ENCODE measurements around the gene TP53BP1. TPM values are rescaled to one million over a fixed set of nuclear protein-coding genes. Genes with fewer than 3 reads are reported as not detected.

TP53BP1 gene
- total and polyA plus RNA-seq, 4 donors, result 2.7 to 12.0 (median 7.3) TPM

DNA sequence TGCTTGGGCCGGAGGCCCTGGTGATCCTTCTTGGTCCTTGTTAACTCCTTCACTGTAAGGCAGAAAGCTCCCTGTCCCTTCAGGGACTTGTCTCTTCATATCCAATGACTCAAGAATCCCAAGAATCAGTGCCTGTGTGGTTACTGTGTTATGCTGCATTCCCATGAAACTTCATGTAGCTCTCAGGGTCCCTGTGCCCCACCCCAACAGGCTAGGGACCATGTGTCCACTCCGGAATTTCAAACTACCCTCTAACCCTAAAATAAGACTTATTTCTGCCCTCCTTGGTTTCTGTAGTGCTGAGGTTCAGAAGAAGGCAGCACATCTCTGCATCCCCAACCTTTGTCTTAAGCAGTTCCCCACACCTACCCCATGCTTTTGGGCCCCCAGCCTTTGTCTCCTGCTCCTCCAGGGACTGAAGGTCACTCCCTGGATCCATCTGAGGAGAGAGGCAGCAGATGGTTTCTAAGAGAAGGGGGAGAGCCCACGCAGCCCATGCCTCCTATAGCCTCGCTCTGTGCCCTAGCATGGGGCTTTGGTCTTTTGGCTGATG, 23.9 kb upstream of the TP53BP1 start:
- H3K27me3 ChIP-seq (ENCODE audit: control insufficient read depth in 4 of 4, insufficient read depth in 4 of 4, low read length in 3 of 4), result peaks cover 0 to 18% (median under 1%) of the 10 kb centered on the region in 4 donors
- peaks cover 0 to 3% (median 0%) of the 10 kb centered on the region in 4 donors for H3K4me1 ChIP-seq (ENCODE audit: control insufficient read depth in 4 of 4, insufficient read depth in 4 of 4, low read length in 3 of 4)
- WGBS, result 49% methylated on average over 4 of the region's 4 CpGs
- no peak overlapping the region for H3K4me3 ChIP-seq (ENCODE audit: low read depth in 1 of 3, low read length in 3 of 3)
- no peak overlapping the region for H3K9ac ChIP-seq (ENCODE audit: low read depth in 1 of 2, low read length in 2 of 2)
- no peaks in the 10 kb centered on the region for H3K36me3 ChIP-seq (ENCODE audit: control insufficient read depth in 4 of 4, insufficient read depth in 3 of 4, low read depth in 1 of 4, low read length in 3 of 4)
- no peaks in the 10 kb centered on the region for H3K9me3 ChIP-seq (ENCODE audit: control insufficient read depth in 4 of 4, low read length in 3 of 4)
- no peak overlapping the region for H3K27ac ChIP-seq (ENCODE audit: low read depth in 1 of 2, low read length in 2 of 2)
- no peak for DNase-seq (ENCODE audit: low spot score)
- TF ChIP-seq HNF4G (IDR thresholded peaks at IDR 0.05) (no peak), SP1 (IDR thresholded peaks at IDR 0.05) (no peak), JUND (IDR thresholded peaks at IDR 0.05) (no peak), YY1 (IDR thresholded peaks at IDR 0.05) (no peak), HNF4A (conservative IDR thresholded peaks at IDR 0.05) (no peak), FOXA2 (IDR thresholded peaks at IDR 0.05) (no peak), RXRA (IDR thresholded peaks at IDR 0.05) (no peak), EGR1 (IDR thresholded peaks at IDR 0.05; ENCODE audit: low read depth in 2 of 2) (no peak), TAF1 (conservative IDR thresholded peaks at IDR 0.05) (no peak), GABPA (IDR thresholded peaks at IDR 0.05 in 1 of 2, conservative IDR thresholded peaks at IDR 0.05 in 1 of 2) (no peak), RAD21 (IDR thresholded peaks at IDR 0.05) (no peak)
- TF ChIP-seq, protein P1, sequence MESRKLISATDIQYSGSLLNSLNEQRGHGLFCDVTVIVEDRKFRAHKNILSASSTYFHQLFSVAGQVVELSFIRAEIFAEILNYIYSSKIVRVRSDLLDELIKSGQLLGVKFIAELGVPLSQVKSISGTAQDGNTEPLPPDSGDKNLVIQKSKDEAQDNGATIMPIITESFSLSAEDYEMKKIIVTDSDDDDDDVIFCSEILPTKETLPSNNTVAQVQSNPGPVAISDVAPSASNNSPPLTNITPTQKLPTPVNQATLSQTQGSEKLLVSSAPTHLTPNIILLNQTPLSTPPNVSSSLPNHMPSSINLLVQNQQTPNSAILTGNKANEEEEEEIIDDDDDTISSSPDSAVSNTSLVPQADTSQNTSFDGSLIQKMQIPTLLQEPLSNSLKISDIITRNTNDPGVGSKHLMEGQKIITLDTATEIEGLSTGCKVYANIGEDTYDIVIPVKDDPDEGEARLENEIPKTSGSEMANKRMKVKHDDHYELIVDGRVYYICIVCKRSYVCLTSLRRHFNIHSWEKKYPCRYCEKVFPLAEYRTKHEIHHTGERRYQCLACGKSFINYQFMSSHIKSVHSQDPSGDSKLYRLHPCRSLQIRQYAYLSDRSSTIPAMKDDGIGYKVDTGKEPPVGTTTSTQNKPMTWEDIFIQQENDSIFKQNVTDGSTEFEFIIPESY (IDR thresholded peaks at IDR 0.05), result no peak
- TF ChIP-seq, protein P2, sequence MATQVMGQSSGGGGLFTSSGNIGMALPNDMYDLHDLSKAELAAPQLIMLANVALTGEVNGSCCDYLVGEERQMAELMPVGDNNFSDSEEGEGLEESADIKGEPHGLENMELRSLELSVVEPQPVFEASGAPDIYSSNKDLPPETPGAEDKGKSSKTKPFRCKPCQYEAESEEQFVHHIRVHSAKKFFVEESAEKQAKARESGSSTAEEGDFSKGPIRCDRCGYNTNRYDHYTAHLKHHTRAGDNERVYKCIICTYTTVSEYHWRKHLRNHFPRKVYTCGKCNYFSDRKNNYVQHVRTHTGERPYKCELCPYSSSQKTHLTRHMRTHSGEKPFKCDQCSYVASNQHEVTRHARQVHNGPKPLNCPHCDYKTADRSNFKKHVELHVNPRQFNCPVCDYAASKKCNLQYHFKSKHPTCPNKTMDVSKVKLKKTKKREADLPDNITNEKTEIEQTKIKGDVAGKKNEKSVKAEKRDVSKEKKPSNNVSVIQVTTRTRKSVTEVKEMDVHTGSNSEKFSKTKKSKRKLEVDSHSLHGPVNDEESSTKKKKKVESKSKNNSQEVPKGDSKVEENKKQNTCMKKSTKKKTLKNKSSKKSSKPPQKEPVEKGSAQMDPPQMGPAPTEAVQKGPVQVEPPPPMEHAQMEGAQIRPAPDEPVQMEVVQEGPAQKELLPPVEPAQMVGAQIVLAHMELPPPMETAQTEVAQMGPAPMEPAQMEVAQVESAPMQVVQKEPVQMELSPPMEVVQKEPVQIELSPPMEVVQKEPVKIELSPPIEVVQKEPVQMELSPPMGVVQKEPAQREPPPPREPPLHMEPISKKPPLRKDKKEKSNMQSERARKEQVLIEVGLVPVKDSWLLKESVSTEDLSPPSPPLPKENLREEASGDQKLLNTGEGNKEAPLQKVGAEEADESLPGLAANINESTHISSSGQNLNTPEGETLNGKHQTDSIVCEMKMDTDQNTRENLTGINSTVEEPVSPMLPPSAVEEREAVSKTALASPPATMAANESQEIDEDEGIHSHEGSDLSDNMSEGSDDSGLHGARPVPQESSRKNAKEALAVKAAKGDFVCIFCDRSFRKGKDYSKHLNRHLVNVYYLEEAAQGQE (IDR thresholded peaks at IDR 0.05), result no peak
- TF ChIP-seq, protein P3, sequence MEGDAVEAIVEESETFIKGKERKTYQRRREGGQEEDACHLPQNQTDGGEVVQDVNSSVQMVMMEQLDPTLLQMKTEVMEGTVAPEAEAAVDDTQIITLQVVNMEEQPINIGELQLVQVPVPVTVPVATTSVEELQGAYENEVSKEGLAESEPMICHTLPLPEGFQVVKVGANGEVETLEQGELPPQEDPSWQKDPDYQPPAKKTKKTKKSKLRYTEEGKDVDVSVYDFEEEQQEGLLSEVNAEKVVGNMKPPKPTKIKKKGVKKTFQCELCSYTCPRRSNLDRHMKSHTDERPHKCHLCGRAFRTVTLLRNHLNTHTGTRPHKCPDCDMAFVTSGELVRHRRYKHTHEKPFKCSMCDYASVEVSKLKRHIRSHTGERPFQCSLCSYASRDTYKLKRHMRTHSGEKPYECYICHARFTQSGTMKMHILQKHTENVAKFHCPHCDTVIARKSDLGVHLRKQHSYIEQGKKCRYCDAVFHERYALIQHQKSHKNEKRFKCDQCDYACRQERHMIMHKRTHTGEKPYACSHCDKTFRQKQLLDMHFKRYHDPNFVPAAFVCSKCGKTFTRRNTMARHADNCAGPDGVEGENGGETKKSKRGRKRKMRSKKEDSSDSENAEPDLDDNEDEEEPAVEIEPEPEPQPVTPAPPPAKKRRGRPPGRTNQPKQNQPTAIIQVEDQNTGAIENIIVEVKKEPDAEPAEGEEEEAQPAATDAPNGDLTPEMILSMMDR (IDR thresholded peaks at IDR 0.05; ENCODE audit: low read depth, low read length, missing input control), result no peak

DNA sequence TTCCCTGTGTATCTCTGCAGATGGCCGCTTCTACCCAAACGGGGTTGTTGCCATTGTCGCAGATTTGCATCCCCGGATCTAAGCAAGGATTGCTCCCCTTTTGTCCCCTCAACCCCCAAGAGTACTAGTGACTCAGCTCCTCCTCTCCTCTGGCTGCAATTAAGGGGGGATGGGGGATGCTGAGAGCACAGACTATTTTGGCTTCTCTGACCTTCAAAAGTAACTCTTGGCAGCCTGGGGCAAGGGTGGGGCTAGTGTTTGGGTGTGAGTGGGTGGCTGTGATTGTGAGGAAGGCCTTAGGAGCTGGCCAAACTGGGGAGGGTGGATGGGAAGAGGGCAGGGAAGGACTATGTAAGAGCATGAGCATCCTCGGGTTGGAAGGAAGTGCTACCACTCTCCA, 23.2 kb upstream of the TP53BP1 start:
- no peak overlapping the region for H3K4me3 ChIP-seq (ENCODE audit: low read depth in 1 of 3, low read length in 3 of 3)
- 50% methylated on average over 5 of the region's 5 CpGs for WGBS
- no peak overlapping the region for H3K27ac ChIP-seq (ENCODE audit: low read depth in 1 of 2, low read length in 2 of 2)
- peaks cover 2 to 6% (median 2%) of the 10 kb centered on the region in 4 donors for H3K4me1 ChIP-seq (ENCODE audit: control insufficient read depth in 4 of 4, insufficient read depth in 4 of 4, low read length in 3 of 4)
- H3K36me3 ChIP-seq (ENCODE audit: control insufficient read depth in 4 of 4, insufficient read depth in 3 of 4, low read depth in 1 of 4, low read length in 3 of 4), result no peaks in the 10 kb centered on the region
- no peak for DNase-seq (ENCODE audit: low spot score)
- H3K9ac ChIP-seq (ENCODE audit: low read depth in 1 of 2, low read length in 2 of 2), result no peak overlapping the region
- no peaks in the 10 kb centered on the region for H3K9me3 ChIP-seq (ENCODE audit: control insufficient read depth in 4 of 4, low read length in 3 of 4)
- peaks cover 0 to 19% (median under 1%) of the 10 kb centered on the region in 4 donors for H3K27me3 ChIP-seq (ENCODE audit: control insufficient read depth in 4 of 4, insufficient read depth in 4 of 4, low read length in 3 of 4)
- no peak for TF ChIP-seq RXRA (IDR thresholded peaks at IDR 0.05)
- TF ChIP-seq FOXA2 (IDR thresholded peaks at IDR 0.05), result no peak
- TF ChIP-seq, protein P4, sequence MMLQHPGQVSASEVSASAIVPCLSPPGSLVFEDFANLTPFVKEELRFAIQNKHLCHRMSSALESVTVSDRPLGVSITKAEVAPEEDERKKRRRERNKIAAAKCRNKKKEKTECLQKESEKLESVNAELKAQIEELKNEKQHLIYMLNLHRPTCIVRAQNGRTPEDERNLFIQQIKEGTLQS (IDR thresholded peaks at IDR 0.05), result no peak
- TF ChIP-seq, protein P5, sequence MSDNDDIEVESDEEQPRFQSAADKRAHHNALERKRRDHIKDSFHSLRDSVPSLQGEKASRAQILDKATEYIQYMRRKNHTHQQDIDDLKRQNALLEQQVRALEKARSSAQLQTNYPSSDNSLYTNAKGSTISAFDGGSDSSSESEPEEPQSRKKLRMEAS (IDR thresholded peaks at IDR 0.05), result no peak
- TF ChIP-seq, protein P3 (IDR thresholded peaks at IDR 0.05; ENCODE audit: low read depth, low read length, missing input control), result no peak
- TF ChIP-seq EGR1 (IDR thresholded peaks at IDR 0.05; ENCODE audit: low read depth in 2 of 2), result no peak
- no peak for TF ChIP-seq NR2F2 (IDR thresholded peaks at IDR 0.05)
- TF ChIP-seq YY1 (IDR thresholded peaks at IDR 0.05), result no peak
- TF ChIP-seq, protein P1 (IDR thresholded peaks at IDR 0.05), result no peak
- TF ChIP-seq TAF1 (conservative IDR thresholded peaks at IDR 0.05), result no peak
- TF ChIP-seq JUND (IDR thresholded peaks at IDR 0.05), result no peak
